A549 (cell line): ENCODE results near the gene TIMP1. TPM values are rescaled to one million over a fixed set of nuclear protein-coding genes. Genes with fewer than 3 reads are reported as not detected.

Experiments used
- ATAC-seq, 2 experiments: fragments of 200-7000 bp in 1 of 2; fragments of >200 bp in 1 of 2; cut with Nextera tagmentation in 1 of 2; cut with Tn5 transposase in 1 of 2; 3 replicates each; pipeline versions ENCODE4 v1.8.0 to v1.9.1; 2018 to 2020; ENCODE audit warnings: mild to moderate bottlenecking in 1 of 2, moderate library complexity in 1 of 2
- CTCF ChIA-PET: fragments of 300-600 bp; sonication (Branson Sonifier 250); formaldehyde crosslinking; extraction: SDS; loops from one replicate; lab custom pipeline; 2021; ENCODE audit warnings: antibody characterized with exemption, inconsistent platforms; lab: Yijun Ruan, JAX
- POLR2A ChIA-PET: fragments of 350-600 bp; formaldehyde crosslinking; extraction: SDS; loops from one replicate; lab custom pipeline; 2021; ENCODE audit warnings: antibody characterized with exemption, inconsistent platforms; lab: Yijun Ruan, JAX
- DNase-seq, 2 experiments: peaks; one replicate each; pipeline versions ENCODE4 v3.0.0 to v3.0.0-alpha.2; 2011 to 2016; ENCODE audit warnings: low read depth in 1 of 2, low spot score in 1 of 2
- FAIRE-seq: peaks from 2 replicates; lab custom pipeline; 2011; peaks lifted over from hg19 to GRCh38; lab: Jason Lieb, UNC
- H3K27ac ChIP-seq, 2 experiments: fragments of >200 bp; sonication (Bioruptor Twin); formaldehyde crosslinking; 3 replicates each; pipeline ENCODE4 v1.5.1; 2016 to 2017
- H3K4me1 ChIP-seq: fragments of >200 bp; sonication (Bioruptor Twin); formaldehyde crosslinking; 3 replicates; pipeline ENCODE4 v1.6.1; 2016
- H3K4me2 ChIP-seq: fragments of >200 bp; sonication (Bioruptor Twin); formaldehyde crosslinking; 3 replicates; pipeline ENCODE4 v1.6.1; 2016
- H3K4me3 ChIP-seq: fragments of >200 bp; sonication (Bioruptor Twin); formaldehyde crosslinking; 3 replicates; pipeline ENCODE4 v1.5.1; 2016
- H3K9me3 ChIP-seq: fragments of >200 bp; sonication (Bioruptor Twin); formaldehyde crosslinking; 3 replicates; pipeline ENCODE4 v1.6.1; 2016
- BHLHE40 ChIP-seq: IDR thresholded peaks from 2 replicates; pipeline ENCODE4 v1.6.1; 2012; ENCODE audit warnings: low read depth, low read length, inconsistent platforms
- CEBPB ChIP-seq, 2 experiments: fragments of >200 bp in 1 of 2; sonication (Bioruptor Twin) in 1 of 2; formaldehyde crosslinking in 1 of 2; IDR thresholded peaks; 2 replicates each; pipeline ENCODE4 v1.6.1; 2012 to 2016
- CHD2 ChIP-seq: fragments of 150-350 bp; IDR thresholded peaks from 2 replicates; pipeline ENCODE4 v1.6.1; 2014; ENCODE audit warnings: low read length; ENCODE audit not compliant: partially characterized antibody
- CTCF ChIP-seq: fragments of >200 bp; sonication (Bioruptor Twin); formaldehyde crosslinking; IDR thresholded peaks from 3 replicates; pipeline ENCODE4 v1.5.1; 2016
- EHMT2 ChIP-seq: fragments of 200-600 bp; sonication (generic); IDR thresholded peaks from 2 replicates; pipeline ENCODE4 v1.6.1; 2016; ENCODE audit warnings: antibody characterized with exemption, low read depth, mild to moderate bottlenecking, moderate library complexity
- FOSB ChIP-seq: fragments of 250-450 bp; sonication (Bioruptor Pico); IDR thresholded peaks from 2 replicates; pipeline ENCODE4 v1.5.0; 2020; ENCODE audit warnings: mild to moderate bottlenecking, moderate library complexity
- GATA3 ChIP-seq: IDR thresholded peaks from 2 replicates; pipeline ENCODE4 v1.6.1; 2012; ENCODE audit warnings: borderline replicate concordance
- HES2 ChIP-seq: fragments of >200 bp; sonication (Bioruptor Twin); formaldehyde crosslinking; IDR thresholded peaks from 2 replicates; pipeline ENCODE4 v1.6.1; 2016
- KDM1A ChIP-seq: fragments of 200-600 bp; sonication (generic); IDR thresholded peaks from 2 replicates; pipeline ENCODE4 v1.6.1; 2016; ENCODE audit warnings: low read depth, mild to moderate bottlenecking
- MAZ ChIP-seq: fragments of 150-350 bp; IDR thresholded peaks from 2 replicates; pipeline ENCODE4 v1.6.1; 2014; ENCODE audit warnings: antibody characterized with exemption, low read depth, low read length, borderline replicate concordance
- NFE2L2 ChIP-seq: fragments of 150-350 bp; conservative IDR thresholded peaks from 2 replicates; pipeline ENCODE4 v1.6.1; 2014; ENCODE audit warnings: low read length
- POLR2A ChIP-seq: IDR thresholded peaks from 2 replicates; pipeline ENCODE4 v1.6.1; 2012; ENCODE audit warnings: mild to moderate bottlenecking, low read length
- POLR2AphosphoS2 ChIP-seq: conservative IDR thresholded peaks from 2 replicates; pipeline ENCODE4 v1.6.1; 2012; ENCODE audit warnings: low read length, improper control_type of control experiment, inconsistent platforms
- RAD21 ChIP-seq, 2 experiments: fragments of >200 bp in 1 of 2; sonication (Bioruptor Twin) in 1 of 2; formaldehyde crosslinking in 1 of 2; IDR thresholded peaks in 1 of 2; conservative IDR thresholded peaks in 1 of 2; 2 replicates in 1 of 2; 3 replicates in 1 of 2; pipeline ENCODE4 v1.6.1; 2012 to 2018; ENCODE audit warnings: inconsistent platforms in 1 of 2
- REST ChIP-seq: fragments of 200-600 bp; sonication (generic); IDR thresholded peaks from 2 replicates; pipeline ENCODE4 v1.6.1; 2016; ENCODE audit warnings: antibody characterized with exemption, mild to moderate bottlenecking, moderate library complexity
- TFCP2L1 ChIP-seq: fragments of 250-450 bp; sonication (Bioruptor Pico); IDR thresholded peaks from 2 replicates; pipeline ENCODE4 v1.5.0; 2021; ENCODE audit warnings: mild to moderate bottlenecking
- USF2 ChIP-seq: fragments of 450-650 bp; IDR thresholded peaks from 2 replicates; pipeline ENCODE4 v1.6.1; 2014; ENCODE audit warnings: antibody characterized with exemption
- ZC3H11A ChIP-seq: fragments of 450-650 bp; IDR thresholded peaks from 2 replicates; pipeline ENCODE4 v1.6.1; 2014; ENCODE audit warnings: antibody characterized with exemption, mild to moderate bottlenecking
- ZFP36 ChIP-seq: fragments of 450-650 bp; IDR thresholded peaks from 2 replicates; pipeline ENCODE4 v1.6.1; 2014; ENCODE audit warnings: borderline replicate concordance; ENCODE audit not compliant: partially characterized antibody
- ZSCAN20 ChIP-seq: fragments of 250-450 bp; sonication (Bioruptor Pico); IDR thresholded peaks from 2 replicates; pipeline ENCODE4 v1.8.0; 2022; ENCODE audit warnings: mild to moderate bottlenecking, moderate library complexity
- WGBS: methylation state at CpG from one replicate; pipeline ENCODE4 v1.1.6; 2017; ENCODE audit errors: missing lambda C conversion rate; 5-methylcytosine and 5-hydroxymethylcytosine counted together
- polyA plus RNA-seq, 4 experiments: library from polyadenylated mRNA; depleted of rRNA in 3 of 4; stranded (reverse); fragments of >200 nt; fragmentation: RNase III in 1 of 4; extraction: RNeasy Plus Mini Kit Qiagen cat#74134 plus additional on column Dnase treatment in 1 of 4; gene quantifications; 2 replicates in 3 of 4; 3 replicates in 1 of 4; pipeline ENCODE4 v1.2.3, GENCODE V29; 2011 to 2017
- small RNA-seq, 6 experiments: library from RNA; depleted of rRNA; stranded (forward); fragments of <200 nt; gene quantifications; one replicate each; pipeline ENCODE3, GENCODE V24; 2012

The TIMP1 gene
- polyA plus RNA-seq, 2 of the 4 experiments (the other 2 are of a cell fraction) = 83.2 to 144 TPM

GRCh38 chrX:47634871-47635575 is 52.8 kb downstream of the TIMP1 start:
- H3K9me3 ChIP-seq = peaks cover 3% of the 10 kb centered on the region; the same call in 1 of the 3 replicates
- ATAC-seq = no peak
- H3K4me3 ChIP-seq = no peak overlapping the region
- DNase-seq = no peak
- ChIA-PET POLR2A (no interaction called here), CTCF (no interaction called here)
- 94% methylated on average over 16 of the region's 16 CpGs for WGBS
- no peak overlapping the region for H3K27ac ChIP-seq
- H3K4me2 ChIP-seq = no peak overlapping the region
- TF ChIP-seq KDM1A (no peak), BHLHE40 (no peak), ZFP36 (no peak), POLR2AphosphoS2 (no peak), USF2 (no peak), MAZ (no peak), CTCF (no peak), FOSB (CRISPR knock-in tag) (no peak), NFE2L2 (no peak), POLR2A (no peak), HES2 (no peak), CHD2 (no peak), EHMT2 (no peak), ZSCAN20 (CRISPR knock-in tag) (no peak), REST (no peak), ZC3H11A (no peak), TFCP2L1 (CRISPR knock-in tag) (no peak), CEBPB (IDR thresholded peaks at IDR 0.05) (no peak), RAD21 (conservative IDR thresholded peaks at IDR 0.05 in 1 of 2, IDR thresholded peaks at IDR 0.05 in 1 of 2) (no peak), GATA3 (no peak)
- FAIRE-seq = peak; percentile 63
- no peaks in the 10 kb centered on the region for H3K4me1 ChIP-seq

Small RNAs within 50 kb of the gene (small RNA-seq; reads per million reads assigned to genes)
- gene MIR4769 = 0 reads per million in 6 experiments

Other genes starting within 250 kb of the TIMP1 start
- gene ZNF157, start 211.9 kb upstream of the TIMP1 start, polyA plus RNA-seq (2011; rRNA removed) = 0.06 and 0.13 TPM in 2 replicates
- 0.05 to 0.08 TPM (median 0.05 TPM) in 3 replicates for gene ZNF157, start 211.9 kb upstream of the TIMP1 start, polyA plus RNA-seq (2017; fragmentation: RNase III; extraction: RNeasy Plus Mini Kit Qiagen cat#74134 plus additional on column Dnase treatment)
- 6.1 and 6.5 TPM in 2 replicates for gene ZNF41, start 99.2 kb upstream of the TIMP1 start, polyA plus RNA-seq (2011; rRNA removed)
- gene ZNF41, start 99.2 kb upstream of the TIMP1 start, polyA plus RNA-seq (2017; fragmentation: RNase III; extraction: RNeasy Plus Mini Kit Qiagen cat#74134 plus additional on column Dnase treatment) = 3.5 to 3.8 TPM (median 3.6 TPM) in 3 replicates
- gene ARAF, start 21.2 kb upstream of the TIMP1 start, polyA plus RNA-seq (2011; rRNA removed) = 37.9 and 60.7 TPM in 2 replicates
- 47.2 to 49.0 TPM (median 47.4 TPM) in 3 replicates for gene ARAF, start 21.2 kb upstream of the TIMP1 start, polyA plus RNA-seq (2017; fragmentation: RNase III; extraction: RNeasy Plus Mini Kit Qiagen cat#74134 plus additional on column Dnase treatment)
- not detected in 2 replicates for gene SYN1, start 37.4 kb downstream of the TIMP1 start, polyA plus RNA-seq (2011; rRNA removed)
- gene SYN1, start 37.4 kb downstream of the TIMP1 start, polyA plus RNA-seq (2017; fragmentation: RNase III; extraction: RNeasy Plus Mini Kit Qiagen cat#74134 plus additional on column Dnase treatment) = 0.05 to 0.21 TPM (median 0.14 TPM) in 3 replicates
- 0.14 and 0.15 TPM in 2 replicates for gene CFP, start 47.5 kb downstream of the TIMP1 start, polyA plus RNA-seq (2011; rRNA removed)
- 0.49 to 0.91 TPM (median 0.54 TPM) in 3 replicates for gene CFP, start 47.5 kb downstream of the TIMP1 start, polyA plus RNA-seq (2017; fragmentation: RNase III; extraction: RNeasy Plus Mini Kit Qiagen cat#74134 plus additional on column Dnase treatment)
- gene ELK1, start 68.1 kb downstream of the TIMP1 start, polyA plus RNA-seq (2011; rRNA removed) = 14.6 and 15.3 TPM in 2 replicates
- gene ELK1, start 68.1 kb downstream of the TIMP1 start, polyA plus RNA-seq (2017; fragmentation: RNase III; extraction: RNeasy Plus Mini Kit Qiagen cat#74134 plus additional on column Dnase treatment) = 20.6 to 23.5 TPM (median 21.9 TPM) in 3 replicates
- gene UXT, start 76.7 kb downstream of the TIMP1 start, polyA plus RNA-seq (2011; rRNA removed) = 172 and 186 TPM in 2 replicates
- 166 to 181 TPM (median 175 TPM) in 3 replicates for gene UXT, start 76.7 kb downstream of the TIMP1 start, polyA plus RNA-seq (2017; fragmentation: RNase III; extraction: RNeasy Plus Mini Kit Qiagen cat#74134 plus additional on column Dnase treatment)